Brain microvascular endothelial cell (primary cell): ENCODE results near the gene RAB35.

Experiments used
- DNase-seq: peaks from one replicate; pipeline ENCODE4 v3.0.0-alpha.2; 2020
- H3K27ac ChIP-seq: fragments of 250-450 bp; sonication (Bioruptor Pico); 2 replicates; pipeline ENCODE4 v1.5.1; 2020; ENCODE audit warnings: mild to moderate bottlenecking, moderate library complexity
- H3K27me3 ChIP-seq: fragments of 250-450 bp; sonication (Bioruptor Pico); replicated peaks from 2 replicates; pipeline ENCODE4 v1.5.1; 2020; ENCODE audit warnings: mild to moderate bottlenecking
- H3K36me3 ChIP-seq: fragments of 250-450 bp; sonication (Bioruptor Pico); replicated peaks from 2 replicates; pipeline ENCODE4 v1.5.1; 2020; ENCODE audit warnings: mild to moderate bottlenecking
- H3K4me3 ChIP-seq: 2 replicates; pipeline ENCODE4 v1.5.1; 2011; ENCODE audit warnings: low read depth, mild to moderate bottlenecking, control low read depth, low read length, moderate library complexity
- CTCF ChIP-seq: IDR thresholded peaks from 2 replicates; pipeline ENCODE4 v1.5.1; 2011; ENCODE audit warnings: low read depth, mild to moderate bottlenecking, moderate library complexity, low read length, control low read depth, inconsistent platforms; ENCODE audit errors: missing control alignments
- in situ Hi-C: cut with HindIII; loops from 2 replicates; pipeline ENCODE4 v1.10.0; 2017; ENCODE audit warnings: low sequenced_read_pairs, low pct_ligation_motif_present

Gene RAB35

GRCh38 chr12:120116792-120117651, 469 bp upstream of the RAB35 start:
- H3K36me3 ChIP-seq = no peaks in the 10 kb centered on the region
- peak; percentile 92 for DNase-seq
- no peak for TF ChIP-seq CTCF
- peak overlapping the region; percentile 73 for H3K27ac ChIP-seq
- H3K4me3 ChIP-seq = peak overlapping the region; percentile 91
- in situ Hi-C loops = no loop called here
- no peaks in the 10 kb centered on the region for H3K27me3 ChIP-seq

GRCh38 chr12:120115692-120116440, 687 bp downstream of the RAB35 start:
- no peaks in the 10 kb centered on the region for H3K27me3 ChIP-seq
- peak overlapping the region; percentile 91 for H3K4me3 ChIP-seq
- no peak for TF ChIP-seq CTCF
- DNase-seq = no peak
- H3K36me3 ChIP-seq = no peaks in the 10 kb centered on the region
- in situ Hi-C loops = no loop called here
- H3K27ac ChIP-seq = peak overlapping the region; percentile 10

GRCh38 chr12:120115066-120115465, 1.5 kb downstream of the RAB35 start:
- Histone ChIP-seq H3K4me3 (peak overlapping the region; percentile 91), H3K27me3 (no peaks in the 10 kb centered on the region), H3K27ac (no peak overlapping the region), H3K36me3 (no peaks in the 10 kb centered on the region)
- in situ Hi-C loops = no loop called here
- DNase-seq = no peak
- TF ChIP-seq CTCF = no peak

GRCh38 chr12:120110550-120111501, 5.7 kb downstream of the RAB35 start:
- H3K27me3 ChIP-seq = no peaks in the 10 kb centered on the region
- in situ Hi-C loops = no loop called here
- DNase-seq = no peak
- H3K27ac ChIP-seq = peak overlapping the region; percentile 9
- H3K4me3 ChIP-seq = no peak overlapping the region
- peaks cover 10% of the 10 kb centered on the region for H3K36me3 ChIP-seq
- no peak for TF ChIP-seq CTCF

GRCh38 chr12:120109570-120110267, 6.8 kb downstream of the RAB35 start:
- H3K4me3 ChIP-seq = no peak overlapping the region
- H3K36me3 ChIP-seq = peaks cover 15% of the 10 kb centered on the region
- no peak for DNase-seq
- in situ Hi-C loops = no loop called here
- no peak for TF ChIP-seq CTCF
- no peaks in the 10 kb centered on the region for H3K27me3 ChIP-seq
- H3K27ac ChIP-seq = no peak overlapping the region
